Transverse colon (tissue), 4 donors: ENCODE measurements around the gene RUFY2.

ENCODE experiments used
- EP300 ChIP-seq: sonication (generic); formaldehyde crosslinking; IDR thresholded peaks from one replicate; pipeline ENCODE4 v1.6.1; 2017; ENCODE audit warnings: antibody characterized with exemption, low read depth
- POLR2A ChIP-seq: fragments of 450-650 bp; IDR thresholded peaks from one replicate; pipeline ENCODE4 v1.6.1; 2016; ENCODE audit warnings: antibody characterized with exemption, mild to moderate bottlenecking, moderate library complexity
- POLR2AphosphoS5 ChIP-seq, 3 donors: sonication (generic); formaldehyde crosslinking; IDR thresholded peaks; one replicate each; pipeline ENCODE4 v1.6.1; 2016; ENCODE audit warnings: antibody characterized with exemption in 3 of 3
- TF ChIP-seq, protein P1 (sequence below), 5 experiments: fragments of 200-600 bp in 3 of 5; fragments of 450-650 bp in 2 of 5; sonication (generic) in 3 of 5; IDR thresholded peaks; 1 replicate in 2 of 5; 2 replicates in 3 of 5; pipeline ENCODE4 v1.5.1; 2016 to 2017; ENCODE audit warnings: antibody characterized with exemption in 5 of 5, inconsistent platforms in 3 of 5, mild to moderate bottlenecking in 2 of 5, moderate library complexity in 1 of 5

DNA sequence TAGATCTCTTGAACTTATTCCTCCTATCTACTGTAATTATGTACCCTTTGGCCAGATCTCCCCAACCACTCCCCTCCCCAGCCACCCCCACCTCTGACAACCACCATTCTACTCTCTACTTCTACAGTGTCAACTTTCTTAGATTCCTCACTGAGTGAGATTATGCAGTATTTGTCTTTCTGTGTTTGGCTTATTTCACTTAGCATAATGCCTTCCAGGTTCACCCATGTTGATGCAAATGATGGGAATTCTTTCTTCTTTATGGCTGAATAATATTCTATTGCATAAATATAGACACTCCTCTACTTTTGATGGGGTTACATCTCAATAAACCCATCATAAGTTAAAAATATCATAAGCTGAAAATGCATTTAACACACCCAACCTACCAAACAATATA lies 96.5 kb downstream of the RUFY2 start:
- TF ChIP-seq, protein P1, sequence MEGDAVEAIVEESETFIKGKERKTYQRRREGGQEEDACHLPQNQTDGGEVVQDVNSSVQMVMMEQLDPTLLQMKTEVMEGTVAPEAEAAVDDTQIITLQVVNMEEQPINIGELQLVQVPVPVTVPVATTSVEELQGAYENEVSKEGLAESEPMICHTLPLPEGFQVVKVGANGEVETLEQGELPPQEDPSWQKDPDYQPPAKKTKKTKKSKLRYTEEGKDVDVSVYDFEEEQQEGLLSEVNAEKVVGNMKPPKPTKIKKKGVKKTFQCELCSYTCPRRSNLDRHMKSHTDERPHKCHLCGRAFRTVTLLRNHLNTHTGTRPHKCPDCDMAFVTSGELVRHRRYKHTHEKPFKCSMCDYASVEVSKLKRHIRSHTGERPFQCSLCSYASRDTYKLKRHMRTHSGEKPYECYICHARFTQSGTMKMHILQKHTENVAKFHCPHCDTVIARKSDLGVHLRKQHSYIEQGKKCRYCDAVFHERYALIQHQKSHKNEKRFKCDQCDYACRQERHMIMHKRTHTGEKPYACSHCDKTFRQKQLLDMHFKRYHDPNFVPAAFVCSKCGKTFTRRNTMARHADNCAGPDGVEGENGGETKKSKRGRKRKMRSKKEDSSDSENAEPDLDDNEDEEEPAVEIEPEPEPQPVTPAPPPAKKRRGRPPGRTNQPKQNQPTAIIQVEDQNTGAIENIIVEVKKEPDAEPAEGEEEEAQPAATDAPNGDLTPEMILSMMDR (IDR thresholded peaks at IDR 0.05) = no peak
- TF ChIP-seq EP300 = no peak
- TF ChIP-seq POLR2A = no peak
- no peak for TF ChIP-seq POLR2AphosphoS5 (IDR thresholded peaks at IDR 0.05)
